22Rv1 (cell line): ENCODE measurements around the gene CABLES2.

ENCODE experiments used
- CTCF ChIP-seq: fragments of 450-650 bp; IDR thresholded peaks from 2 replicates; pipeline ENCODE4 v1.5.1; 2017; ENCODE audit warnings: mild to moderate bottlenecking
- ZFX ChIP-seq: fragments of 450-650 bp; IDR thresholded peaks from 2 replicates; pipeline ENCODE4 v1.6.1; 2017; ENCODE audit warnings: antibody characterized with exemption, borderline replicate concordance

- TF ChIP-seq CTCF (no peak), ZFX (no peak)
These were observed 4.5 kb downstream of the CABLES2 start for GRCh38 chr20:62402456-62403150.
